Nephron (organoid): ENCODE results near the gene NDUFA13.

ENCODE experiments used
- H3K27ac Mint-ChIP-seq, 3 experiments: 2 replicates each; pipeline ENCODE4 v1.8.0; 2020; ENCODE audit warnings: mixed read lengths in 3 of 3, mild to moderate bottlenecking in 2 of 3, moderate library complexity in 1 of 3
- H3K27me3 Mint-ChIP-seq: 2 replicates; pipeline ENCODE4 v1.8.0; 2021; ENCODE audit warnings: low read depth, mild to moderate bottlenecking, moderate library complexity, mixed read lengths
- H3K36me3 Mint-ChIP-seq: 2 replicates; pipeline ENCODE4 v1.8.0; 2020; ENCODE audit warnings: low read depth, mixed read lengths
- H3K4me1 Mint-ChIP-seq: 2 replicates; pipeline ENCODE4 v1.8.0; 2020; ENCODE audit warnings: mixed read lengths
- H3K4me3 Mint-ChIP-seq, 3 experiments: 2 replicates each; pipeline ENCODE4 v1.8.0; 2020; ENCODE audit warnings: mild to moderate bottlenecking in 3 of 3, mixed read lengths in 3 of 3, moderate library complexity in 2 of 3
- H3K9me3 Mint-ChIP-seq: 2 replicates; pipeline ENCODE4 v1.8.0; 2020; ENCODE audit warnings: mixed read lengths
- TF ChIP-seq, protein P1 (sequence below), 3 experiments: fragments of 200-600 bp; sonication (generic); IDR thresholded peaks; one replicate each; pipeline ENCODE4 v1.5.0; 2021; ENCODE audit warnings: antibody characterized with exemption in 3 of 3; ENCODE audit not compliant: unreplicated experiment in 3 of 3

The NDUFA13 gene

GRCh38 chr19:19530423-19530804, 14.4 kb downstream of the NDUFA13 start:
- Mint-ChIP-seq H3K27ac (no peak overlapping the region), H3K27me3 (peaks cover 3% of the 10 kb centered on the region), H3K36me3 (peaks cover 11% of the 10 kb centered on the region), H3K4me1 (peaks cover 20% of the 10 kb centered on the region), H3K4me3 (no peak overlapping the region), H3K9me3 (no peaks in the 10 kb centered on the region)
- TF ChIP-seq, protein P1, sequence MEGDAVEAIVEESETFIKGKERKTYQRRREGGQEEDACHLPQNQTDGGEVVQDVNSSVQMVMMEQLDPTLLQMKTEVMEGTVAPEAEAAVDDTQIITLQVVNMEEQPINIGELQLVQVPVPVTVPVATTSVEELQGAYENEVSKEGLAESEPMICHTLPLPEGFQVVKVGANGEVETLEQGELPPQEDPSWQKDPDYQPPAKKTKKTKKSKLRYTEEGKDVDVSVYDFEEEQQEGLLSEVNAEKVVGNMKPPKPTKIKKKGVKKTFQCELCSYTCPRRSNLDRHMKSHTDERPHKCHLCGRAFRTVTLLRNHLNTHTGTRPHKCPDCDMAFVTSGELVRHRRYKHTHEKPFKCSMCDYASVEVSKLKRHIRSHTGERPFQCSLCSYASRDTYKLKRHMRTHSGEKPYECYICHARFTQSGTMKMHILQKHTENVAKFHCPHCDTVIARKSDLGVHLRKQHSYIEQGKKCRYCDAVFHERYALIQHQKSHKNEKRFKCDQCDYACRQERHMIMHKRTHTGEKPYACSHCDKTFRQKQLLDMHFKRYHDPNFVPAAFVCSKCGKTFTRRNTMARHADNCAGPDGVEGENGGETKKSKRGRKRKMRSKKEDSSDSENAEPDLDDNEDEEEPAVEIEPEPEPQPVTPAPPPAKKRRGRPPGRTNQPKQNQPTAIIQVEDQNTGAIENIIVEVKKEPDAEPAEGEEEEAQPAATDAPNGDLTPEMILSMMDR (IDR thresholded peaks at IDR 0.05; ENCODE audit: unreplicated experiment in 3 of 3): no peak

- TF ChIP-seq, protein P1 (IDR thresholded peaks at IDR 0.05; ENCODE audit: unreplicated experiment in 3 of 3): no peak
- Mint-ChIP-seq H3K4me3 (no peak overlapping the region), H3K27ac (peak overlapping the region in 1 of 3 experiments; percentile 11), H3K9me3 (no peaks in the 10 kb centered on the region), H3K36me3 (peaks cover 11% of the 10 kb centered on the region), H3K4me1 (peaks cover 20% of the 10 kb centered on the region), H3K27me3 (peaks cover 3% of the 10 kb centered on the region)
These were observed 14.9 kb downstream of the NDUFA13 start for GRCh38 chr19:19530889-19531288.

DNA sequence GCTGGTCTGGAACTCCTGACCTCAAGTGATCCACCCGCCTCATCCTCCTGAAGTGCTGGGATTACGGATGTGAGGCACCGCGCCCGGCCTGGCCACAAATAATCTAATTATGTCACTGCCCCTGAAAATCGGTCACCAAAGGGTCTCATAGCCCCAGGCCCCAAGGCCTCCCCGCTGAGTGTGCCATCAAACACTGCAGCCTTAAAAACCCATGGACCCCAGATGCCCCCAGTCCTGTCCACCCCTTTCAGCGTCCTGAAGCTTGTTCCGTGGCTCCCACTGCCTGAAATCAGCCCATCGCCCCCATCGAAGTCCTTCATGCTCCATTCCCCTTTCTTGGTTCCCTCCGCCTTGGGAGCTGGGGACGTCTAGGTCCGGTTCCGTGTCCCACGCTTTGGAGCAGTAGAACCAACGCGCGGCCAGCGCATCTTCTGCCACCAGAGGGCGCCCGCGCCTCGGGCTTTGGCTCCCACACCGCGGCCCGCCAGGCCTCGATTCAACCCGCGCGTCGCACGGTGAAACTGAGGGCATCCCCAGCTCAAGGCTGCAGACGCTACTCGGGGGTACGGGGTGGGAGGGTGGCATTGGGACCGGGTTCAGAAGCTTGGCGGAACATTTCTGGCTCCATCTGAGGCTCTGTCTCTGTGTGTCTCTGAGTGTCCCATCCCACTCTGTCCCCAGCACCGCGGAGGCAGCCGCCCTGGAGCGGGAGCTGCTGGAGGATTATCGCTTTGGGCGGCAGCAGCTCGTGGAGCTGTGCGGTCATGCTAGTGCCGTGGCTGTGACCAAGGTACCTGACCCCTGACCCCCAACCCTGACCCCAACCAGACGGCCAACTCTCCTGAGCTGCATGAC, 16.2 kb downstream of the NDUFA13 start:
- Mint-ChIP-seq H3K9me3 (no peaks in the 10 kb centered on the region), H3K27me3 (peaks cover 3% of the 10 kb centered on the region), H3K4me1 (peaks cover 20% of the 10 kb centered on the region), H3K4me3 (peak overlapping the region in 1 of 3 experiments; percentile 26), H3K36me3 (peaks cover 11% of the 10 kb centered on the region), H3K27ac (no peak overlapping the region)
- TF ChIP-seq, protein P1 (IDR thresholded peaks at IDR 0.05; ENCODE audit: unreplicated experiment in 3 of 3): peak; percentile 91 to 97 (median 92)

DNA sequence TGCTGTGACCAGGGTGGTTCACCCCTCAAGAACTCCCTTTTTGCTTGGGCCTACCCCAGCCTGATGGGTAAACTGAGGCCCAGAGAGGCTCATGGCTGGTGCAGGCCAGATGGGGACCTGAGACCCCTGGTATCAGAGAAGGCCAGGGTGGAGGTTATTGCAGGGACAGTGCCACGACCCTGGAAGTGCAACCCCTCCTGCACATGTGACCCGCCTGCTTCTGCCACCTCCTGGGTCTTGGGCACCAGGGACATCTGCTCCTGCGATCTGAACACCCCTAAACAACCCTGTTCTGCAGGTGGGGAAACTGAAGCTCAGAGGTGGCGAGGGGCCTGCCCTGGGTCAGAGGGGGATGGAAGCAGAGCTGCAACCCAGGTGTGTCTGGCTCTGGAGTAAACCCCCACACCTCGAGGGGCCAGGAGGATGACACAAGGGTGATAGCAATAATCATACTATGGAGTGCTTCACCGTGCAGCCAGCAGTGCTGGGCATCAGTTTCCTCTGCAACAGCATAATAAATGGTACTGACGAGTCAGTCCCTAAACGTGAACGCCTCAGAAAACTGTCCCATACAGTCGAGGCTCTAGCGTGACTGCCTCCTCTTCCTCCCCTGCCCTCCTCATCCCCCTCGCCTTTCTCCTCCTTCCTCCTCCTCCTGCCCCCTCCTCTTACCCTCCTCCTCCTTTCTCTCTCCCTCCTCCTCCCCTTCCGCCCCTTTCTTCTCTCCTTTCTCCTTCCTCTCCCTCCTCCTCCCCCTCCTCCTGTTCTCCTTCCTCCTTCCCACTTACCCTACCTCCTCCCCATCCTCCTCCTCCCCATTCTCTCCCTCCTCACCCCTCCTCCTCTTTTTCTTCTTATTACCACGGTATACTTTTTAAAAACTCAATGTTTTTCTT, 17.0 kb downstream of the NDUFA13 start:
- Mint-ChIP-seq H3K4me1 (peaks cover 20% of the 10 kb centered on the region), H3K4me3 (no peak overlapping the region), H3K9me3 (no peaks in the 10 kb centered on the region), H3K27ac (no peak overlapping the region), H3K27me3 (peaks cover 3% of the 10 kb centered on the region), H3K36me3 (peaks cover 10% of the 10 kb centered on the region)
- TF ChIP-seq, protein P1 (IDR thresholded peaks at IDR 0.05; ENCODE audit: unreplicated experiment in 3 of 3): no peak

GRCh38 chr19:19533841-19534240, 17.8 kb downstream of the NDUFA13 start:
- peaks cover 6% of the 10 kb centered on the region for H3K36me3 Mint-ChIP-seq
- H3K27ac Mint-ChIP-seq: peak overlapping the region in 1 of 3 experiments; percentile 26
- H3K4me1 Mint-ChIP-seq: peaks cover 25% of the 10 kb centered on the region
- peak overlapping the region in 2 of 3 experiments; percentile 26 to 42 for H3K4me3 Mint-ChIP-seq
- H3K9me3 Mint-ChIP-seq: no peaks in the 10 kb centered on the region
- TF ChIP-seq, protein P1 (IDR thresholded peaks at IDR 0.05; ENCODE audit: unreplicated experiment in 3 of 3): no peak
- H3K27me3 Mint-ChIP-seq: peaks cover 7% of the 10 kb centered on the region
